ENCODE data around the gene RACGAP1.
"Not testable (repeated sequence)": the region's sequence is repeated elsewhere in the genome, so short reads cannot be mapped to it uniquely, and the experiment has no call there.

RACGAP1 gene

DNA sequence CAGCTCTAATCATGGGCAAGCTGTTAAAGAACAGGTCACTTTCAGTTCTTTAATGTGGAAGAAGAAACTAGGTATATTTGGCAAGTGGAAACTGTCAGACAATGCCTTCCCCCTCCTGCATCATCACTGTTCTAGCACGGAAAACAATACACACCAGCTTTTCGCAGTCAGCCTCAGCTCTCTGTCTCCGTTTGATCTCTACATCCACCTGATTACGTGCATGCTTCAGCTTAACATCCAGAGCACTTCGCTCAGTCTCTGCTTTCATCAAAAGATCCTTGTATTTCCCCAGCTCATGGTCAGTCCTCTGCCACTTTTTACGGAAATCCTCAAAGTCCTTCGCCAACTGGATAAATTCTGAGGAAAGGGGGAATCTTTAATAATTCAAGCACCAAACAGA is 19.0 kb downstream of the RACGAP1 start:
- Histone ChIP-seq H3K4me3 (no peak overlapping the region), H3K27ac (no peak overlapping the region)
- no peak for DNase-seq (ENCODE audit: low spot score)
- TF ChIP-seq, protein P1, sequence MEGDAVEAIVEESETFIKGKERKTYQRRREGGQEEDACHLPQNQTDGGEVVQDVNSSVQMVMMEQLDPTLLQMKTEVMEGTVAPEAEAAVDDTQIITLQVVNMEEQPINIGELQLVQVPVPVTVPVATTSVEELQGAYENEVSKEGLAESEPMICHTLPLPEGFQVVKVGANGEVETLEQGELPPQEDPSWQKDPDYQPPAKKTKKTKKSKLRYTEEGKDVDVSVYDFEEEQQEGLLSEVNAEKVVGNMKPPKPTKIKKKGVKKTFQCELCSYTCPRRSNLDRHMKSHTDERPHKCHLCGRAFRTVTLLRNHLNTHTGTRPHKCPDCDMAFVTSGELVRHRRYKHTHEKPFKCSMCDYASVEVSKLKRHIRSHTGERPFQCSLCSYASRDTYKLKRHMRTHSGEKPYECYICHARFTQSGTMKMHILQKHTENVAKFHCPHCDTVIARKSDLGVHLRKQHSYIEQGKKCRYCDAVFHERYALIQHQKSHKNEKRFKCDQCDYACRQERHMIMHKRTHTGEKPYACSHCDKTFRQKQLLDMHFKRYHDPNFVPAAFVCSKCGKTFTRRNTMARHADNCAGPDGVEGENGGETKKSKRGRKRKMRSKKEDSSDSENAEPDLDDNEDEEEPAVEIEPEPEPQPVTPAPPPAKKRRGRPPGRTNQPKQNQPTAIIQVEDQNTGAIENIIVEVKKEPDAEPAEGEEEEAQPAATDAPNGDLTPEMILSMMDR (IDR thresholded peaks at IDR 0.05): no peak

DNA sequence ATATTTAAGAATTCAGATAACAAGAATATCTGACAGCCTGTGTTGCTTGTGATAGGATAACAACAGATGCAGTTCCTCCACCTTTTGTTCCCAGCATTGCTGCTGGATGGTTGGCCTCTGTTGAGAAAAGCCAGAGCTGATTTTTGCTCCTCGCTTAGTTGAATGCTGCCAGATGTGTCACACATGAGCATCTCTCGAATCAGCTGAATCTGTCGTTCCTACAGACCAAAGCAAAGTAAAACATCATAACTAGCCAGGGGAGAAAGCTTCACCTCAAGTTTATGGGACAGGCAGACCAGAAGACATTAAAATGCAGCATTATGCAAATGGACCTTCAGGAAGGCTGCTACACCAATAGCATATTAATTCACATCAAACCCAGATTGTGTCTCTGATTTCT is 20.1 kb downstream of the RACGAP1 start:
- no peak overlapping the region for H3K27ac ChIP-seq
- no peak overlapping the region for H3K4me3 ChIP-seq
- TF ChIP-seq, protein P1 (IDR thresholded peaks at IDR 0.05): no peak
- no peak for DNase-seq (ENCODE audit: low spot score)

DNA sequence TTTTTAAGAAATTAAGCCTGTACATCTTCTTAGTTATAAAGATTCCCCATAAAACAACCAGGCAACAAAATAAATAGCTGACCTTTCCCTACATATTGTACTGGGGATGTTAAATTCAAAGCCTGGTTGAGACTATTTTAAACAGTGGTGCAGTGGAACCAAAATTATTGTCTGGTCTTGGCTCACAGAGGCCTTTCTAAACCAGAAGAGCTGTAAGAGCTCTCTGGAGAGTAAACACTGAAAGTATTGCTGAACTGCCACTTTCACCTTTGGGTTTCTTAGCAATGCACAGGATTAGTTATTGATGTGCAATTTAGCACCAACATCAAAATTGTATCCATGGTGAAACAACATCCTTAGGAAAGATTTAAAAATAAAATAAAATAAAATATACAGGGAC is 20.6 kb downstream of the RACGAP1 start:
- no peak for DNase-seq (ENCODE audit: low spot score)
- no peak overlapping the region for H3K27ac ChIP-seq
- TF ChIP-seq, protein P1 (IDR thresholded peaks at IDR 0.05): no peak
- no peak overlapping the region for H3K4me3 ChIP-seq

DNA sequence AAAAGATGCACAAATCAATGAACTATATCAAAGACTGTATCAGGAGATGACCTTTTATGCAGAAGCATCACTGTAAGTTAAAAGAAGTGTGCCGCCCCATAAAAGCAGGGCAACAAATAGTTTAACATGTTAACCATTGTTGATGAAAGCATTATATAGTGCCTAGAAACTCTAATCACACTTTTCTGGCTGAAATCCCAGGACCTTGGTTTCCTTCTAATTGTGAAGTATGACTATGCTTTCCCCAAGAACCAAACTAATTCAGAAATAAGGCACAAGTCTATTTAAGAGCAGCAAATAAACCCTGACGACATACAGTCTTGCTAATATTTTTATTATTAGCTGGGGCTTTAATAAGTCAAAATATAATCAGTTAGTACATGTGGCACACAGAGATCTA is 21.7 kb downstream of the RACGAP1 start:
- Histone ChIP-seq H3K4me3 (no peak overlapping the region), H3K27ac (no peak overlapping the region)
- TF ChIP-seq, protein P1 (IDR thresholded peaks at IDR 0.05): no peak
- DNase-seq (ENCODE audit: low spot score): no peak

DNA sequence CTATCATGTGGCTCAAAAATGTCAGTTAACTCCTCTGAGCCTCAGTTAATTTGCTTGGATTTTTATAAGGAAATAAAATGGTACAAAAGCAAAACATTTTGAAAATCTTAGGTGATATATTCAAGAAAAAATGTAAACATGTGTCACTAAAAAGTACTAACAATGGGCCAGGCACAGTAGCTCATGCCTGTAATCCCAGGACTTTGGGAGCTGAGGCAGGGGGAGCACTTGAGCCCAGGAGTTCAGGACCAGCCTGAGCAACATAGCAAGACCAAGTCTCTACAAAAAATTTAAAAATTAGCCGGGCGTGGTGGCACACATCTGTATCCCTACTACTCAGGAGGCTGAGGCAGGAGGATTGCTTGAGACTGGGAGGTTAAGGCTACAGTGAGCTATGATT is 26.8 kb downstream of the RACGAP1 start:
- no peak for DNase-seq (ENCODE audit: low spot score)
- TF ChIP-seq, protein P1 (IDR thresholded peaks at IDR 0.05): no peak
- Histone ChIP-seq H3K27ac (no peak overlapping the region), H3K4me3 (no peak overlapping the region)

DNA sequence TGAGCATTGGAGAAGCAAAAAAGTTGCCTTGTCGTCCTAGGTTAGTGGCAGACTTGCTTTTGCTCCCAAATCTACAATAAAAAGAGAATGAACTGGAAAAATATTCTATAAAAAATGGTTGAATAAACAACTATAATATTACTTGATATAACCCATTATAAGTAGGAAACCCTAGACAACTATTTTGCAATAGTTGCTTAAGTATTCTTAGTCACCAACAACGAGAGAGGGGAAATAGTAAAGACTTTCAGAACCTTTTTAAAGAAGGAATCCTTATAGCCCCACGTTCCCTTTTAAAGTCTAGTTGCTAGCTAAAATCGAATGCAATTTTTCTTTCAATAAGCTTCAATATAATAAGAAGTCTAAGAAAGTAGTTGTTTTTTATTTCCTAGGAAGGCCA is 35.0 kb downstream of the RACGAP1 start:
- DNase-seq (ENCODE audit: low spot score): no peak
- no peak overlapping the region for H3K4me3 ChIP-seq
- TF ChIP-seq, protein P1 (IDR thresholded peaks at IDR 0.05): no peak
- H3K27ac ChIP-seq: no peak overlapping the region

DNA sequence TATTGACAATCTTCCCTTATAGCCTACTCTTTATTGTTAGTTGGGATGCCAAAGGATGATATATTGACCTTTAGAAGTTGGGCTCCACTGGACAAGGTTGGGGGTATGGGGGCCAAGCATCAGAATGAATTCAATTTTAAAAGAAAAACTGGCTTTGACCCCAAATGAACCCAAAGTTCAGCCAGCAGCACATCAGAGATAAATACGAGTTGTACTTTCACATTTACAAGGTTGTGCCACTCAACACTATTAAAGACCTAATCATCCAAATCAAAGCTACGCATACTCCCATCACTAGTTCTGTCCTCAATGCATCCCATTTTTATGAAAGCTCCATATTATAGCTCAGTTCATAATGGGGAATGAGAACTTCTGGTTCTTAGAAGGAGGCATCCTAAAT is 35.9 kb downstream of the RACGAP1 start:
- H3K4me3 ChIP-seq; DNase-seq (ENCODE audit: low spot score); H3K27ac ChIP-seq: not testable (repeated sequence)
